ENCODE data around the gene CDCA7. TPM values are rescaled to one million over a fixed set of nuclear protein-coding genes. Genes with fewer than 3 reads are reported as not detected.

The CDCA7 gene
- total RNA-seq, 4 donors from 2014 or later, result 0.51 to 31.0 (median 4.6) TPM

DNA sequence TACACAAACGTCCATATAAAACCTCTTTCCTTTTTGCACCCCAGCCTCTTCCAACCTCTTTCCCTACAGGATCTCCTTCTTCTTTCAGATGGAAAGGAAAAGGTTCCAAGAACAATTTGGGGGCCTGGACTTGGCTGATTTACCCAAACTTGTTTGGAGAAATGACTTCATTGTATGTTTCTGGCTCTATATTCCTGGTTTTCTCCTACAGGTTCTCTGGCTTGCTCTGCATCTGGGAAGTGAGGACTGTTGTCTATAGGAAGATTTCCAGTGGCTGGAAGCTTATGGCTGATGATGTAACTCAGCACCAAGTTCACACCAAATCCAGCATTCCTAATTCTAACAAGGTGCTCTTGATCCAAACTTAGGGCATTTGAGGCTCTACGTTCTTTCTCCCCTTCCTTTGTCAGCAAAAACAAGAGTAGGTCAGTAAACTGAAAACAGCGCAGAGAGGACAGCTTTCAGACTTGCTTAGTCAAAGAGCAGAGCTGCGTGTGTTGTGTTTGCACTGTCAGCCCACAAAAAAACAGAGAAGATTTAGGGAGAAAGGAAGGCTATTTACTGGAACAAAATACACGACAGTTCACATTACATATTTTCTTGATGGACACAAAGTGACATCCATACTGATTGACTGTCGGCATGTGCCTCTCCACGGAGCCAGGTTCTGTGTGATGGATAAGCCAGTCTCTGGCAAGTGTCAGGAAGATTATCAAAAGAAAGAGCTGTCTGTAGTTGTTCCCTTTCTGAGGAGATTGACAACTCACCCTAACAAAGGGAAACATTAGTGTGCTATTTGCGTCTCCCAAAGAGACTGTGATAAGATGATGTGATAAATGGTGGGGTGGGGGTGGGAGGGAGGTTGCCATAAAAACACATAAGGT is 39.7 kb downstream of the CDCA7 start:
- DNase-seq, result no peak
- no peaks in the 10 kb centered on the region for H3K9me3 ChIP-seq
- no peak for TF ChIP-seq POLR2A (IDR thresholded peaks at IDR 0.05)
- TF ChIP-seq, protein P1, sequence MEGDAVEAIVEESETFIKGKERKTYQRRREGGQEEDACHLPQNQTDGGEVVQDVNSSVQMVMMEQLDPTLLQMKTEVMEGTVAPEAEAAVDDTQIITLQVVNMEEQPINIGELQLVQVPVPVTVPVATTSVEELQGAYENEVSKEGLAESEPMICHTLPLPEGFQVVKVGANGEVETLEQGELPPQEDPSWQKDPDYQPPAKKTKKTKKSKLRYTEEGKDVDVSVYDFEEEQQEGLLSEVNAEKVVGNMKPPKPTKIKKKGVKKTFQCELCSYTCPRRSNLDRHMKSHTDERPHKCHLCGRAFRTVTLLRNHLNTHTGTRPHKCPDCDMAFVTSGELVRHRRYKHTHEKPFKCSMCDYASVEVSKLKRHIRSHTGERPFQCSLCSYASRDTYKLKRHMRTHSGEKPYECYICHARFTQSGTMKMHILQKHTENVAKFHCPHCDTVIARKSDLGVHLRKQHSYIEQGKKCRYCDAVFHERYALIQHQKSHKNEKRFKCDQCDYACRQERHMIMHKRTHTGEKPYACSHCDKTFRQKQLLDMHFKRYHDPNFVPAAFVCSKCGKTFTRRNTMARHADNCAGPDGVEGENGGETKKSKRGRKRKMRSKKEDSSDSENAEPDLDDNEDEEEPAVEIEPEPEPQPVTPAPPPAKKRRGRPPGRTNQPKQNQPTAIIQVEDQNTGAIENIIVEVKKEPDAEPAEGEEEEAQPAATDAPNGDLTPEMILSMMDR (IDR thresholded peaks at IDR 0.05), result no peak
- H3K4me1 ChIP-seq, result no peaks in the 10 kb centered on the region
- no peaks in the 10 kb centered on the region for H3K36me3 ChIP-seq
- intact Hi-C loops (cut with DNase I; ENCODE audit: low total_unique reads), result no loop called here
- H3K4me3 ChIP-seq, result no peak overlapping the region
- no peaks in the 10 kb centered on the region for H3K27me3 ChIP-seq
- H3K27ac ChIP-seq, result no peak overlapping the region

- intact Hi-C loops (cut with DNase I; ENCODE audit: low total_unique reads), result no loop called here
- Histone ChIP-seq H3K4me3 (no peak overlapping the region), H3K27ac (no peak overlapping the region)
Observed at GRCh38 chr2:173395567-173396351, 41.1 kb downstream of the CDCA7 start.

GRCh38 chr2:173397539-173397938 is 42.9 kb downstream of the CDCA7 start:
- intact Hi-C loops (cut with DNase I; ENCODE audit: low total_unique reads), result no loop called here
- Histone ChIP-seq H3K4me1 (peaks cover 0 to 5% of the 10 kb centered on the region in 2 donors), H3K27me3 (peaks cover 0 to under 1% of the 10 kb centered on the region in 2 donors), H3K9me3 (no peaks in the 10 kb centered on the region), H3K36me3 (no peaks in the 10 kb centered on the region), H3K4me3 (no peak overlapping the region), H3K27ac (no peak overlapping the region)
- TF ChIP-seq, protein P1 (IDR thresholded peaks at IDR 0.05), result no peak
- TF ChIP-seq POLR2A (IDR thresholded peaks at IDR 0.05), result no peak
- no peak for DNase-seq

More at GRCh38 chr2:173395567-173396351, 41.1 kb downstream of the CDCA7 start:
- Histone ChIP-seq H3K4me1 (no peaks in the 10 kb centered on the region), H3K36me3 (no peaks in the 10 kb centered on the region), H3K9me3 (no peaks in the 10 kb centered on the region), H3K27me3 (no peaks in the 10 kb centered on the region)
- no peak for TF ChIP-seq POLR2A (IDR thresholded peaks at IDR 0.05)
- TF ChIP-seq, protein P1 (IDR thresholded peaks at IDR 0.05), result no peak
- DNase-seq, result no peak

- TF ChIP-seq POLR2A (IDR thresholded peaks at IDR 0.05), result no peak
- TF ChIP-seq, protein P1 (IDR thresholded peaks at IDR 0.05), result no peak
- intact Hi-C loops (cut with DNase I; ENCODE audit: low total_unique reads), result no loop called here
- Histone ChIP-seq H3K27ac (no peak overlapping the region), H3K9me3 (no peaks in the 10 kb centered on the region), H3K36me3 (no peaks in the 10 kb centered on the region), H3K27me3 (peaks cover 0 to 4% of the 10 kb centered on the region in 2 donors), H3K4me3 (no peak overlapping the region), H3K4me1 (peaks cover 0 to 5% of the 10 kb centered on the region in 2 donors)
- no peak for DNase-seq
Observed at GRCh38 chr2:173399229-173399628, 44.6 kb downstream of the CDCA7 start.
